ENCODE results near the gene HIVEP3.

HIVEP3 gene

GRCh38 chr1:41611068-41611931, 307.4 kb downstream of the HIVEP3 start:
- TF ChIP-seq FOXM1 (IDR thresholded peaks at IDR 0.05; ENCODE audit: borderline replicate concordance, low read depth) = no peak
- TF ChIP-seq REST (IDR thresholded peaks at IDR 0.05; ENCODE audit: low read depth) = no peak
- no peak for TF ChIP-seq CREB1 (IDR thresholded peaks at IDR 0.05; ENCODE audit: low read depth)
- no peak for TF ChIP-seq USF1 (IDR thresholded peaks at IDR 0.05)
- TF ChIP-seq MAX (IDR thresholded peaks at IDR 0.05) = no peak

GRCh38 chr1:41610361-41610760, 308.4 kb downstream of the HIVEP3 start:
- no peak for TF ChIP-seq TCF12 (IDR thresholded peaks at IDR 0.05; ENCODE audit: low read depth)
- no peak for TF ChIP-seq EGR1 (IDR thresholded peaks at IDR 0.05)
- TF ChIP-seq USF1 (IDR thresholded peaks at IDR 0.05) = no peak
- no peak for TF ChIP-seq REST (IDR thresholded peaks at IDR 0.05; ENCODE audit: low read depth)

GRCh38 chr1:41609166-41609883, 309.4 kb downstream of the HIVEP3 start:
- TF ChIP-seq TEAD4 (IDR thresholded peaks at IDR 0.05) = no peak
- TF ChIP-seq EP300 (IDR thresholded peaks at IDR 0.05; ENCODE audit: borderline replicate concordance) = no peak
- TF ChIP-seq EGR1 (IDR thresholded peaks at IDR 0.05) = no peak
- no peak for TF ChIP-seq TAF1 (IDR thresholded peaks at IDR 0.05; ENCODE audit: low read depth)
- TF ChIP-seq CEBPB (IDR thresholded peaks at IDR 0.05) = no peak
- TF ChIP-seq RAD21 (IDR thresholded peaks at IDR 0.05; ENCODE audit: low read depth) = no peak
- TF ChIP-seq YY1 (IDR thresholded peaks at IDR 0.05; ENCODE audit: low read depth) = no peak
- no peak for TF ChIP-seq NFIC (IDR thresholded peaks at IDR 0.05)
- no peak for TF ChIP-seq USF1 (IDR thresholded peaks at IDR 0.05)
- no peak for TF ChIP-seq TCF12 (IDR thresholded peaks at IDR 0.05; ENCODE audit: low read depth)
- no peak for TF ChIP-seq CREB1 (IDR thresholded peaks at IDR 0.05; ENCODE audit: low read depth)
- TF ChIP-seq MAX (IDR thresholded peaks at IDR 0.05) = no peak
- TF ChIP-seq FOXM1 (IDR thresholded peaks at IDR 0.05; ENCODE audit: borderline replicate concordance, low read depth) = no peak
- TF ChIP-seq REST (IDR thresholded peaks at IDR 0.05; ENCODE audit: low read depth) = no peak
- TF ChIP-seq ZBTB7A (IDR thresholded peaks at IDR 0.05; ENCODE audit: low read depth) = no peak

- TF ChIP-seq FOXM1 (IDR thresholded peaks at IDR 0.05; ENCODE audit: borderline replicate concordance, low read depth) (no peak), TCF12 (IDR thresholded peaks at IDR 0.05; ENCODE audit: low read depth) (no peak), TAF1 (IDR thresholded peaks at IDR 0.05; ENCODE audit: low read depth) (no peak), YY1 (IDR thresholded peaks at IDR 0.05; ENCODE audit: low read depth) (no peak), TEAD4 (IDR thresholded peaks at IDR 0.05) (no peak), EP300 (IDR thresholded peaks at IDR 0.05; ENCODE audit: borderline replicate concordance) (no peak), REST (IDR thresholded peaks at IDR 0.05; ENCODE audit: low read depth) (no peak), RAD21 (IDR thresholded peaks at IDR 0.05; ENCODE audit: low read depth) (no peak)
These were observed 310.5 kb downstream of the HIVEP3 start for GRCh38 chr1:41608211-41608610.
